ENCODE data around the gene OLFM1. TPM values are rescaled to one million over a fixed set of nuclear protein-coding genes. Genes with fewer than 3 reads are reported as not detected.

The OLFM1 gene
- total and polyA plus RNA-seq, 4 experiments from 2014 or later = not detected

GRCh38 chr9:135045264-135045927 lies 42.1 kb upstream of the OLFM1 start:
- Mint-ChIP-seq H3K27ac (no peak overlapping the region), H3K4me3 (no peak overlapping the region), H3K27me3 (peaks cover 7 to 28% of the 10 kb centered on the region in 2 donors), H3K4me1 (no peaks in the 10 kb centered on the region), H3K9me3 (peaks cover 0 to 2% (median 0%) of the 10 kb centered on the region in 8 donors), H3K36me3 (no peaks in the 10 kb centered on the region)
- ChIA-PET CTCF (ENCODE audit: partially characterized antibody) (no interaction called here), POLR2A (ENCODE audit: partially characterized antibody) (no interaction called here)
- H3K4me1 ChIP-seq (ENCODE audit: insufficient read depth, low read length) = no peaks in the 10 kb centered on the region
- no peaks in the 10 kb centered on the region for H3K36me3 ChIP-seq (ENCODE audit: insufficient read depth, low read length)
- intact Hi-C loops (cut with micrococcal nuclease) = no loop called here
- no peak overlapping the region for H3K4me3 ChIP-seq (ENCODE audit: low read length in 2 of 2)
- H3K9me3 ChIP-seq (ENCODE audit: control insufficient read depth in 1 of 2, low read length in 2 of 2) = no peaks in the 10 kb centered on the region
- no peak overlapping the region for H3K27ac ChIP-seq (ENCODE audit: low read depth, low read length)
- DNase-seq = no peak
- H3K27me3 ChIP-seq (ENCODE audit: insufficient read depth, low read length) = no peaks in the 10 kb centered on the region

GRCh38 chr9:135045928-135046738 lies 41.3 kb upstream of the OLFM1 start:
- no peak for DNase-seq
- Histone ChIP-seq H3K9me3 (ENCODE audit: control insufficient read depth in 1 of 2, low read length in 2 of 2) (no peaks in the 10 kb centered on the region), H3K4me1 (ENCODE audit: insufficient read depth, low read length) (no peaks in the 10 kb centered on the region), H3K27me3 (ENCODE audit: insufficient read depth, low read length) (no peaks in the 10 kb centered on the region), H3K27ac (ENCODE audit: low read depth, low read length) (no peak overlapping the region), H3K4me3 (ENCODE audit: low read length in 2 of 2) (no peak overlapping the region), H3K36me3 (ENCODE audit: insufficient read depth, low read length) (no peaks in the 10 kb centered on the region)
- no peaks in the 10 kb centered on the region for H3K36me3 Mint-ChIP-seq
- intact Hi-C loops (cut with micrococcal nuclease) = no loop called here
- no peak overlapping the region for H3K27ac Mint-ChIP-seq
- peaks cover 0 to 2% (median 0%) of the 10 kb centered on the region in 8 donors for H3K9me3 Mint-ChIP-seq
- H3K4me3 Mint-ChIP-seq = no peak overlapping the region
- H3K4me1 Mint-ChIP-seq = no peaks in the 10 kb centered on the region
- POLR2A ChIA-PET (ENCODE audit: partially characterized antibody) = no interaction called here
- H3K27me3 Mint-ChIP-seq = peaks cover 12 to 25% of the 10 kb centered on the region in 2 donors
- CTCF ChIA-PET (ENCODE audit: partially characterized antibody) = no interaction called here

- Histone ChIP-seq H3K4me3 (ENCODE audit: low read length in 2 of 2) (no peak overlapping the region), H3K36me3 (ENCODE audit: insufficient read depth, low read length) (no peaks in the 10 kb centered on the region), H3K27ac (ENCODE audit: low read depth, low read length) (no peak overlapping the region), H3K9me3 (ENCODE audit: control insufficient read depth in 1 of 2, low read length in 2 of 2) (no peaks in the 10 kb centered on the region), H3K27me3 (ENCODE audit: insufficient read depth, low read length) (no peaks in the 10 kb centered on the region), H3K4me1 (ENCODE audit: insufficient read depth, low read length) (no peaks in the 10 kb centered on the region)
- no peaks in the 10 kb centered on the region for H3K4me1 Mint-ChIP-seq
- POLR2A ChIA-PET (ENCODE audit: partially characterized antibody) = no interaction called here
- DNase-seq = no peak
- peaks cover 0 to 2% (median 0%) of the 10 kb centered on the region in 8 donors for H3K9me3 Mint-ChIP-seq
- intact Hi-C loops (cut with micrococcal nuclease) = no loop called here
- no peak overlapping the region for H3K4me3 Mint-ChIP-seq
- H3K27me3 Mint-ChIP-seq = peaks cover 19 to 26% of the 10 kb centered on the region in 2 donors
- CTCF ChIA-PET (ENCODE audit: partially characterized antibody) = no interaction called here
- H3K36me3 Mint-ChIP-seq = no peaks in the 10 kb centered on the region
- H3K27ac Mint-ChIP-seq = no peak overlapping the region
Observed at GRCh38 chr9:135046739-135047350, 40.6 kb upstream of the OLFM1 start.

GRCh38 chr9:135047521-135047920 lies 39.9 kb upstream of the OLFM1 start:
- Mint-ChIP-seq H3K36me3 (no peaks in the 10 kb centered on the region), H3K27ac (no peak overlapping the region), H3K27me3 (peaks cover 16 to 24% of the 10 kb centered on the region in 2 donors)

GRCh38 chr9:135048046-135048757 lies 39.3 kb upstream of the OLFM1 start:
- Mint-ChIP-seq H3K4me1 (no peaks in the 10 kb centered on the region), H3K27me3 (peaks cover 18 to 22% of the 10 kb centered on the region in 2 donors), H3K36me3 (no peaks in the 10 kb centered on the region), H3K4me3 (no peak overlapping the region), H3K27ac (no peak overlapping the region), H3K9me3 (peaks cover 0 to 2% (median 0%) of the 10 kb centered on the region in 8 donors)
- intact Hi-C loops (cut with micrococcal nuclease) = no loop called here
- POLR2A ChIA-PET (ENCODE audit: partially characterized antibody) = no interaction called here
- H3K9me3 ChIP-seq (ENCODE audit: control insufficient read depth in 1 of 2, low read length in 2 of 2) = no peaks in the 10 kb centered on the region
- H3K36me3 ChIP-seq (ENCODE audit: insufficient read depth, low read length) = no peaks in the 10 kb centered on the region
- H3K27me3 ChIP-seq (ENCODE audit: insufficient read depth, low read length) = no peaks in the 10 kb centered on the region
- CTCF ChIA-PET (ENCODE audit: partially characterized antibody) = no interaction called here
- H3K27ac ChIP-seq (ENCODE audit: low read depth, low read length) = no peak overlapping the region
- H3K4me3 ChIP-seq (ENCODE audit: low read length in 2 of 2) = no peak overlapping the region
- no peak for DNase-seq
- H3K4me1 ChIP-seq (ENCODE audit: insufficient read depth, low read length) = no peaks in the 10 kb centered on the region

More at GRCh38 chr9:135047521-135047920, 39.9 kb upstream of the OLFM1 start:
- no peak for DNase-seq
- ChIA-PET CTCF (ENCODE audit: partially characterized antibody) (no interaction called here), POLR2A (ENCODE audit: partially characterized antibody) (no interaction called here)
- H3K9me3 ChIP-seq (ENCODE audit: control insufficient read depth in 1 of 2, low read length in 2 of 2) = no peaks in the 10 kb centered on the region
- Mint-ChIP-seq H3K9me3 (peaks cover 0 to 2% (median 0%) of the 10 kb centered on the region in 8 donors), H3K4me1 (no peaks in the 10 kb centered on the region), H3K4me3 (no peak overlapping the region)
- no peak overlapping the region for H3K4me3 ChIP-seq (ENCODE audit: low read length in 2 of 2)
- no peak overlapping the region for H3K27ac ChIP-seq (ENCODE audit: low read depth, low read length)
- no peaks in the 10 kb centered on the region for H3K4me1 ChIP-seq (ENCODE audit: insufficient read depth, low read length)
- H3K36me3 ChIP-seq (ENCODE audit: insufficient read depth, low read length) = no peaks in the 10 kb centered on the region
- intact Hi-C loops (cut with micrococcal nuclease) = no loop called here
- no peaks in the 10 kb centered on the region for H3K27me3 ChIP-seq (ENCODE audit: insufficient read depth, low read length)

- Mint-ChIP-seq H3K9me3 (peaks cover 0 to 2% (median 0%) of the 10 kb centered on the region in 8 donors), H3K4me3 (no peak overlapping the region), H3K36me3 (no peaks in the 10 kb centered on the region), H3K27ac (no peak overlapping the region), H3K4me1 (no peaks in the 10 kb centered on the region), H3K27me3 (peaks cover 19 to 22% of the 10 kb centered on the region in 2 donors)
- H3K4me1 ChIP-seq (ENCODE audit: insufficient read depth, low read length) = no peaks in the 10 kb centered on the region
- H3K27ac ChIP-seq (ENCODE audit: low read depth, low read length) = no peak overlapping the region
- intact Hi-C loops (cut with micrococcal nuclease) = no loop called here
- peaks cover 4% of the 10 kb centered on the region for H3K27me3 ChIP-seq (ENCODE audit: insufficient read depth, low read length)
- CTCF ChIA-PET (ENCODE audit: partially characterized antibody) = no interaction called here
- no peak overlapping the region for H3K4me3 ChIP-seq (ENCODE audit: low read length in 2 of 2)
- no peaks in the 10 kb centered on the region for H3K9me3 ChIP-seq (ENCODE audit: control insufficient read depth in 1 of 2, low read length in 2 of 2)
- DNase-seq = no peak
- POLR2A ChIA-PET (ENCODE audit: partially characterized antibody) = no interaction called here
- no peaks in the 10 kb centered on the region for H3K36me3 ChIP-seq (ENCODE audit: insufficient read depth, low read length)
Observed at GRCh38 chr9:135048758-135049444, 38.6 kb upstream of the OLFM1 start.

Measured in CD4-positive, alpha-beta memory T cell (primary cell).